Dermis blood vessel endothelial cell (primary cell): ENCODE data around the gene SLX9. TPM values are rescaled to one million over a fixed set of nuclear protein-coding genes. Genes with fewer than 3 reads are reported as not detected.
"Not testable (repeated sequence)": the region's sequence is repeated elsewhere in the genome, so short reads cannot be mapped to it uniquely, and the experiment has no call there.

Experiments used
- DNase-seq: peaks from one replicate; pipeline ENCODE4 v3.0.0; 2010
- total RNA-seq: library from RNA; depleted of rRNA; stranded (reverse); fragments of >200 nt; gene quantifications from 2 replicates; pipeline ENCODE4 v1.2.3, GENCODE V29; 2014

Gene SLX9
- total RNA-seq, 1 donor from 2014 or later: 24.8 TPM

GRCh38 chr21:44916965-44917364 is 22.9 kb upstream of the SLX9 start:
- peak; percentile 30 for DNase-seq

- no peak for DNase-seq
Measured at GRCh38 chr21:44917446-44918106, 22.3 kb upstream of the SLX9 start.

GRCh38 chr21:44918107-44918470 is 21.7 kb upstream of the SLX9 start:
- no peak for DNase-seq

GRCh38 chr21:44918581-44919033 is 21.2 kb upstream of the SLX9 start:
- DNase-seq: no peak

- DNase-seq: no peak
Measured at GRCh38 chr21:44919111-44919912, 20.5 kb upstream of the SLX9 start.

- no peak for DNase-seq
Measured at GRCh38 chr21:44919913-44920693, 19.7 kb upstream of the SLX9 start.

GRCh38 chr21:44920694-44921604 is 18.9 kb upstream of the SLX9 start, which contains the start of gene ITGB2:
Gene ITGB2, minus strand, starts transcription at chr21:44920899. Its CDS starts 10,117 bp downstream, at chr21:44910782.
- DNase-seq: no peak

- no peak for DNase-seq
Measured at GRCh38 chr21:44921928-44922327, 17.9 kb upstream of the SLX9 start.

GRCh38 chr21:44923480-44924084 is 16.2 kb upstream of the SLX9 start:
- DNase-seq: no peak

- DNase-seq: no peak
Measured at GRCh38 chr21:44924606-44925377, 15.0 kb upstream of the SLX9 start.

GRCh38 chr21:44925378-44925755 is 14.5 kb upstream of the SLX9 start:
- DNase-seq: no peak

- no peak for DNase-seq
Measured at GRCh38 chr21:44926331-44927101, 13.3 kb upstream of the SLX9 start.

GRCh38 chr21:44927259-44927586 is 12.6 kb upstream of the SLX9 start:
- DNase-seq: no peak

- DNase-seq: no peak
Measured at GRCh38 chr21:44927587-44928461, 12.0 kb upstream of the SLX9 start.

GRCh38 chr21:44928500-44929241 is 11.2 kb upstream of the SLX9 start:
- DNase-seq: not testable (repeated sequence)

- DNase-seq: no peak
Measured at GRCh38 chr21:44929242-44929798, 10.5 kb upstream of the SLX9 start.

- no peak for DNase-seq
Measured at GRCh38 chr21:44929799-44930542, 9.9 kb upstream of the SLX9 start.
